ENCODE results near the gene ZC3H13.

ZC3H13 gene

GRCh38 chr13:45953082-45953481, 99.5 kb downstream of the ZC3H13 start:
- no peak overlapping the region for H3K4me3 ChIP-seq (ENCODE audit: low read depth, low read length)
- no peak for TF ChIP-seq CTCF (IDR thresholded peaks at IDR 0.05; ENCODE audit: low read depth, low read length, missing control alignments)
- DNase-seq (ENCODE audit: low read depth): no peak
- in situ Hi-C loops (cut with HindIII; ENCODE audit: low sequenced_read_pairs): no loop called here

GRCh38 chr13:45951724-45952123, 100.8 kb downstream of the ZC3H13 start:
- no peak for TF ChIP-seq CTCF (IDR thresholded peaks at IDR 0.05; ENCODE audit: low read depth, low read length, missing control alignments)
- in situ Hi-C loops (cut with HindIII; ENCODE audit: low sequenced_read_pairs): no loop called here
- DNase-seq (ENCODE audit: low read depth): no peak
- H3K4me3 ChIP-seq (ENCODE audit: low read depth, low read length): no peak overlapping the region

- in situ Hi-C loops (cut with HindIII; ENCODE audit: low sequenced_read_pairs): no loop called here
- H3K4me3 ChIP-seq (ENCODE audit: low read depth, low read length): no peak overlapping the region
Measured at GRCh38 chr13:45951166-45951565, 101.4 kb downstream of the ZC3H13 start.

GRCh38 chr13:45950386-45951000, 102.1 kb downstream of the ZC3H13 start:
- in situ Hi-C loops (cut with HindIII; ENCODE audit: low sequenced_read_pairs): no loop called here
- TF ChIP-seq CTCF (IDR thresholded peaks at IDR 0.05; ENCODE audit: low read depth, low read length, missing control alignments): no peak
- no peak for DNase-seq (ENCODE audit: low read depth)
- H3K4me3 ChIP-seq (ENCODE audit: low read depth, low read length): no peak overlapping the region

More at GRCh38 chr13:45951166-45951565, 101.4 kb downstream of the ZC3H13 start:
- TF ChIP-seq CTCF (IDR thresholded peaks at IDR 0.05; ENCODE audit: low read depth, low read length, missing control alignments): no peak
- DNase-seq (ENCODE audit: low read depth): no peak

GRCh38 chr13:45949161-45949560, 103.4 kb downstream of the ZC3H13 start:
- H3K4me3 ChIP-seq (ENCODE audit: low read depth, low read length): no peak overlapping the region
- TF ChIP-seq CTCF (IDR thresholded peaks at IDR 0.05; ENCODE audit: low read depth, low read length, missing control alignments): no peak
- peak; percentile 71 for DNase-seq (ENCODE audit: low read depth)
- in situ Hi-C loops (cut with HindIII; ENCODE audit: low sequenced_read_pairs): no loop called here

GRCh38 chr13:45943965-45944364, 108.6 kb downstream of the ZC3H13 start:
- in situ Hi-C loops (cut with HindIII; ENCODE audit: low sequenced_read_pairs): no loop called here
- DNase-seq (ENCODE audit: low read depth): no peak
- no peak for TF ChIP-seq CTCF (IDR thresholded peaks at IDR 0.05; ENCODE audit: low read depth, low read length, missing control alignments)
- H3K4me3 ChIP-seq (ENCODE audit: low read depth, low read length): no peak overlapping the region

Measured in astrocyte of the cerebellum (primary cell).